ENCODE results near the gene CD83. TPM values are rescaled to one million over a fixed set of nuclear protein-coding genes. Genes with fewer than 3 reads are reported as not detected.

Gene CD83
- total and polyA plus RNA-seq, 2 of the 8 experiments (the other 6 are each of a cell fraction or from before 2014, with no cell fraction given), result 4.6 to 8.5 TPM

GRCh38 chr6:14176429-14176828, 58.9 kb downstream of the CD83 start (continued):
- TF ChIP-seq CHD7 (IDR thresholded peaks at IDR 0.05; ENCODE audit: insufficient replicate concordance, low read length) (no peak), CREB1 (IDR thresholded peaks at IDR 0.05) (no peak)
